ENCODE data around the gene LYZL2.
"Not testable (repeated sequence)": the region's sequence is repeated elsewhere in the genome, so short reads cannot be mapped to it uniquely, and the experiment has no call there.

The LYZL2 gene

GRCh38 chr10:30639946-30640786, 10.6 kb upstream of the LYZL2 start:
- H3K4me3 ChIP-seq (IDR thresholded peaks at IDR 0.05; ENCODE audit: insufficient read depth, low read depth, low read length): no peak overlapping the region
- no peaks in the 10 kb centered on the region for H4K20me1 ChIP-seq (ENCODE audit: insufficient read depth)
- no peaks in the 10 kb centered on the region for H3K27me3 ChIP-seq (ENCODE audit: insufficient read depth, low read depth)
- H3K9ac ChIP-seq: no peak overlapping the region
- H3K4me1 ChIP-seq (ENCODE audit: low read depth, poor library complexity, severe bottlenecking): no peaks in the 10 kb centered on the region
- no peaks in the 10 kb centered on the region for H3K79me2 ChIP-seq (ENCODE audit: insufficient read depth, low read depth)
- no peak overlapping the region for H3K27ac ChIP-seq
- no peaks in the 10 kb centered on the region for H3K36me3 ChIP-seq (ENCODE audit: insufficient read depth)
- H3K4me2 ChIP-seq: no peak overlapping the region
- no peak overlapping the region for H2AFZ ChIP-seq (ENCODE audit: low read depth)
- peak; percentile 80 for TF ChIP-seq CTCF (conservative IDR thresholded peaks at IDR 0.05; ENCODE audit: low read depth, low read length)

GRCh38 chr10:30637881-30638467, 8.4 kb upstream of the LYZL2 start:
- Histone ChIP-seq H3K27me3 (ENCODE audit: insufficient read depth, low read depth) (no peaks in the 10 kb centered on the region), H3K27ac (no peak overlapping the region), H3K9ac (no peak overlapping the region), H2AFZ (ENCODE audit: low read depth) (no peak overlapping the region), H3K79me2 (ENCODE audit: insufficient read depth, low read depth) (no peaks in the 10 kb centered on the region), H3K4me3 (IDR thresholded peaks at IDR 0.05; ENCODE audit: insufficient read depth, low read depth, low read length) (no peak overlapping the region), H4K20me1 (ENCODE audit: insufficient read depth) (no peaks in the 10 kb centered on the region), H3K36me3 (ENCODE audit: insufficient read depth) (no peaks in the 10 kb centered on the region), H3K4me2 (no peak overlapping the region), H3K4me1 (ENCODE audit: low read depth, poor library complexity, severe bottlenecking) (no peaks in the 10 kb centered on the region)
- no peak for TF ChIP-seq CTCF (conservative IDR thresholded peaks at IDR 0.05; ENCODE audit: low read depth, low read length)

GRCh38 chr10:30631188-30631587, 1.6 kb upstream of the LYZL2 start:
- Histone ChIP-seq H3K36me3 (ENCODE audit: insufficient read depth) (no peaks in the 10 kb centered on the region), H3K9ac (no peak overlapping the region), H2AFZ (ENCODE audit: low read depth) (no peak overlapping the region), H3K27me3 (ENCODE audit: insufficient read depth, low read depth) (no peaks in the 10 kb centered on the region), H3K4me1 (ENCODE audit: low read depth, poor library complexity, severe bottlenecking) (no peaks in the 10 kb centered on the region), H3K4me2 (no peak overlapping the region), H3K79me2 (ENCODE audit: insufficient read depth, low read depth) (no peaks in the 10 kb centered on the region), H3K27ac (no peak overlapping the region), H3K4me3 (IDR thresholded peaks at IDR 0.05; ENCODE audit: insufficient read depth, low read depth, low read length) (no peak overlapping the region), H4K20me1 (ENCODE audit: insufficient read depth) (no peaks in the 10 kb centered on the region)
- TF ChIP-seq CTCF (conservative IDR thresholded peaks at IDR 0.05; ENCODE audit: low read depth, low read length): no peak

DNA sequence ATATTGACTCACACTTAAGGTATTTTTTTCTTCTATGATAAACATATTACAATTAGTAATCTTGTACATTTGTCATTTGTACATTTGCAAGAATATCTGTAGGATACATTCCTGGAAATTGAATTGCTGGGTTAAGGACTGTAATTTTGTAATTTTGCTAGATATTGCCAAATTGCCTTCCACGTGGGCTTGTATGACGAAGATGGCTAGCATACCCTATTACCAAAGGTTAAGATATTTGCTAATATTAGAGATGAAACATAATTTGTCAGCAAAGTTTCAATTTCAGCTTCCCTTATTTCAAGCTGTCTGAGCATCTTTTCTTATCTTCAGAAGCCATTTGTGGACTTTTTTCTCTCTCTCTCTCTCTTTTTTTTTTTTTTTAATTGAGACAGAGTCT, 1.0 kb upstream of the LYZL2 start:
- no peaks in the 10 kb centered on the region for H3K4me1 ChIP-seq (ENCODE audit: low read depth, poor library complexity, severe bottlenecking)
- no peaks in the 10 kb centered on the region for H3K36me3 ChIP-seq (ENCODE audit: insufficient read depth)
- H3K79me2 ChIP-seq (ENCODE audit: insufficient read depth, low read depth): no peaks in the 10 kb centered on the region
- no peak for TF ChIP-seq CTCF (conservative IDR thresholded peaks at IDR 0.05; ENCODE audit: low read depth, low read length)
- no peak overlapping the region for H3K9ac ChIP-seq
- no peaks in the 10 kb centered on the region for H3K27me3 ChIP-seq (ENCODE audit: insufficient read depth, low read depth)
- no peak overlapping the region for H2AFZ ChIP-seq (ENCODE audit: low read depth)
- H3K4me2 ChIP-seq: no peak overlapping the region
- no peak overlapping the region for H3K27ac ChIP-seq
- H4K20me1 ChIP-seq (ENCODE audit: insufficient read depth): no peaks in the 10 kb centered on the region
- no peak overlapping the region for H3K4me3 ChIP-seq (IDR thresholded peaks at IDR 0.05; ENCODE audit: insufficient read depth, low read depth, low read length)

GRCh38 chr10:30628576-30628975, 977 bp downstream of the LYZL2 start:
- not testable (repeated sequence) for H3K36me3 ChIP-seq (ENCODE audit: insufficient read depth); H3K9ac ChIP-seq; H2AFZ ChIP-seq (ENCODE audit: low read depth); H3K27me3 ChIP-seq (ENCODE audit: insufficient read depth, low read depth); H3K4me3 ChIP-seq (IDR thresholded peaks at IDR 0.05; ENCODE audit: insufficient read depth, low read depth, low read length); H4K20me1 ChIP-seq (ENCODE audit: insufficient read depth); H3K27ac ChIP-seq; H3K4me2 ChIP-seq; H3K4me1 ChIP-seq (ENCODE audit: low read depth, poor library complexity, severe bottlenecking); H3K79me2 ChIP-seq (ENCODE audit: insufficient read depth, low read depth)

GRCh38 chr10:30626837-30627236, 2.7 kb downstream of the LYZL2 start:
- H3K36me3 ChIP-seq (ENCODE audit: insufficient read depth); H3K27ac ChIP-seq; H3K27me3 ChIP-seq (ENCODE audit: insufficient read depth, low read depth); H3K4me2 ChIP-seq; H3K79me2 ChIP-seq (ENCODE audit: insufficient read depth, low read depth); H3K9ac ChIP-seq; H4K20me1 ChIP-seq (ENCODE audit: insufficient read depth); H3K4me3 ChIP-seq (IDR thresholded peaks at IDR 0.05; ENCODE audit: insufficient read depth, low read depth, low read length); H3K4me1 ChIP-seq (ENCODE audit: low read depth, poor library complexity, severe bottlenecking); H2AFZ ChIP-seq (ENCODE audit: low read depth): not testable (repeated sequence)

GRCh38 chr10:30626196-30626595, 3.4 kb downstream of the LYZL2 start:
- not testable (repeated sequence) for H3K9ac ChIP-seq; H2AFZ ChIP-seq (ENCODE audit: low read depth); H3K79me2 ChIP-seq (ENCODE audit: insufficient read depth, low read depth); H3K36me3 ChIP-seq (ENCODE audit: insufficient read depth); H3K4me1 ChIP-seq (ENCODE audit: low read depth, poor library complexity, severe bottlenecking); H4K20me1 ChIP-seq (ENCODE audit: insufficient read depth); H3K27ac ChIP-seq; H3K27me3 ChIP-seq (ENCODE audit: insufficient read depth, low read depth); H3K4me3 ChIP-seq (IDR thresholded peaks at IDR 0.05; ENCODE audit: insufficient read depth, low read depth, low read length); H3K4me2 ChIP-seq

Measured in KMS-11 (cell line).